Pancreas (tissue), 10 donors: ENCODE results near the gene ADAMTS14. TPM values are rescaled to one million over a fixed set of nuclear protein-coding genes. Genes with fewer than 3 reads are reported as not detected.

Source experiments
- ATAC-seq, 4 donors: fragments of 200-7000 bp; cut with Tn5 transposase; one replicate each; pipeline versions ENCODE4 v1.8.0 to v1.9.1; 2020; ENCODE audit warnings: mild to moderate bottlenecking in 4 of 4, moderate library complexity in 4 of 4
- DNase-seq, 6 donors: peaks; one replicate each; pipeline ENCODE4 v3.0.0-alpha.2; 2020
- FAIRE-seq: peaks from 2 replicates; lab custom pipeline; 2012; peaks lifted over from hg19 to GRCh38; lab: Jason Lieb, UNC
- H3K27ac ChIP-seq, 4 donors: fragments of 200-600 bp; sonication (generic); 1 replicate in 3 of 4; 2 replicates in 1 of 4; pipeline versions ENCODE4 v1.5.0 to v1.8.0; 2020
- H3K27me3 ChIP-seq, 4 donors: fragments of 200-600 bp; one replicate each; pipeline ENCODE4 v1.8.0; 2021
- H3K36me3 ChIP-seq, 3 donors: fragments of 200-600 bp; sonication (generic) in 1 of 3; one replicate each; pipeline versions ENCODE4 v1.5.0 to v1.8.0; 2020 to 2021
- H3K4me1 ChIP-seq, 3 donors: fragments of 200-600 bp; one replicate each; pipeline ENCODE4 v1.8.0; 2021
- H3K4me3 ChIP-seq, 4 donors: fragments of 200-600 bp; sonication (generic) in 2 of 4; one replicate each; pipeline versions ENCODE4 v1.5.0 to v1.8.0; 2020 to 2021
- H3K9me3 ChIP-seq, 4 donors: fragments of 200-600 bp; one replicate each; pipeline ENCODE4 v1.8.0; 2021
- WGBS, 2 donors: extraction: QIAGEN DNeasy Blood & Tissue Kit; methylation state at CpG; one replicate each; pipeline ENCODE4 v1.1.7; 2013; 5-methylcytosine and 5-hydroxymethylcytosine counted together
- intact Hi-C, 3 donors: fragments of 100-400 bp; cut with DNase I; formaldehyde crosslinking; loops; one replicate each; pipeline versions ENCODE4 v1.11.1 to v1.14.2; 2022
- polyA plus RNA-seq, 2 donors: library from polyadenylated mRNA; stranded (reverse); fragments of 200-250 nt; gene quantifications; one replicate each; pipeline ENCODE4 v1.2.3, GENCODE V29; 2013
- total RNA-seq, 6 donors: library from RNA; stranded (reverse); fragmentation: NEBNext Ultra II Directional in 4 of 6; extraction: Animal tissue kit (Norgen Biotek cat#: 25700) in 4 of 6; gene quantifications; one replicate each; pipeline versions ENCODE4 v1.2.1 to v1.2.4, GENCODE V29; 2021 to 2023
- TF ChIP-seq, protein P1 (sequence below), 4 donors: fragments of 200-600 bp; sonication (generic) in 3 of 4; IDR thresholded peaks; one replicate each; pipeline versions ENCODE4 v1.5.0 to v1.8.0; 2021; ENCODE audit warnings: antibody characterized with exemption in 4 of 4
- donor health status: healthy with polysubstance abuse.
- donor health status: DM: no; HTN: no; CAD: no; lungs with moderate emphysema.
- donor health status: DM: no; HTN: no; CAD: no.
- donor health status: control.
- donor health status: control.
- donor health status: Bipolar disorder and iron deficiency.
- donor health status: DM: yes; HTN: yes; CAD: no.
- donor health status: DM: no; HTN: no; CAD: no.
- donor health status: DM: no; HTN: no; CAD: no.
- donor health status: DM: yes; HTN: yes; CAD: no.

ADAMTS14 gene
- total and polyA plus RNA-seq, 8 donors = 0.06 to 2.2 (median 0.23) TPM; not detected in 2

GRCh38 chr10:70782086-70782745, 109.9 kb downstream of the ADAMTS14 start:
- no peak overlapping the region for H3K4me3 ChIP-seq
- ATAC-seq (no peak), FAIRE-seq (no peak), DNase-seq (no peak)
- TF ChIP-seq, protein P1, sequence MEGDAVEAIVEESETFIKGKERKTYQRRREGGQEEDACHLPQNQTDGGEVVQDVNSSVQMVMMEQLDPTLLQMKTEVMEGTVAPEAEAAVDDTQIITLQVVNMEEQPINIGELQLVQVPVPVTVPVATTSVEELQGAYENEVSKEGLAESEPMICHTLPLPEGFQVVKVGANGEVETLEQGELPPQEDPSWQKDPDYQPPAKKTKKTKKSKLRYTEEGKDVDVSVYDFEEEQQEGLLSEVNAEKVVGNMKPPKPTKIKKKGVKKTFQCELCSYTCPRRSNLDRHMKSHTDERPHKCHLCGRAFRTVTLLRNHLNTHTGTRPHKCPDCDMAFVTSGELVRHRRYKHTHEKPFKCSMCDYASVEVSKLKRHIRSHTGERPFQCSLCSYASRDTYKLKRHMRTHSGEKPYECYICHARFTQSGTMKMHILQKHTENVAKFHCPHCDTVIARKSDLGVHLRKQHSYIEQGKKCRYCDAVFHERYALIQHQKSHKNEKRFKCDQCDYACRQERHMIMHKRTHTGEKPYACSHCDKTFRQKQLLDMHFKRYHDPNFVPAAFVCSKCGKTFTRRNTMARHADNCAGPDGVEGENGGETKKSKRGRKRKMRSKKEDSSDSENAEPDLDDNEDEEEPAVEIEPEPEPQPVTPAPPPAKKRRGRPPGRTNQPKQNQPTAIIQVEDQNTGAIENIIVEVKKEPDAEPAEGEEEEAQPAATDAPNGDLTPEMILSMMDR (IDR thresholded peaks at IDR 0.05) = no peak
- H3K36me3 ChIP-seq = no peaks in the 10 kb centered on the region
- no peak overlapping the region for H3K27ac ChIP-seq
- no peaks in the 10 kb centered on the region for H3K27me3 ChIP-seq
- no peaks in the 10 kb centered on the region for H3K4me1 ChIP-seq
- intact Hi-C loops = no loop called here
- 71 to 74% methylated on average over 4 of the region's 4 CpGs for WGBS, 2 donors
- H3K9me3 ChIP-seq = no peaks in the 10 kb centered on the region

DNA sequence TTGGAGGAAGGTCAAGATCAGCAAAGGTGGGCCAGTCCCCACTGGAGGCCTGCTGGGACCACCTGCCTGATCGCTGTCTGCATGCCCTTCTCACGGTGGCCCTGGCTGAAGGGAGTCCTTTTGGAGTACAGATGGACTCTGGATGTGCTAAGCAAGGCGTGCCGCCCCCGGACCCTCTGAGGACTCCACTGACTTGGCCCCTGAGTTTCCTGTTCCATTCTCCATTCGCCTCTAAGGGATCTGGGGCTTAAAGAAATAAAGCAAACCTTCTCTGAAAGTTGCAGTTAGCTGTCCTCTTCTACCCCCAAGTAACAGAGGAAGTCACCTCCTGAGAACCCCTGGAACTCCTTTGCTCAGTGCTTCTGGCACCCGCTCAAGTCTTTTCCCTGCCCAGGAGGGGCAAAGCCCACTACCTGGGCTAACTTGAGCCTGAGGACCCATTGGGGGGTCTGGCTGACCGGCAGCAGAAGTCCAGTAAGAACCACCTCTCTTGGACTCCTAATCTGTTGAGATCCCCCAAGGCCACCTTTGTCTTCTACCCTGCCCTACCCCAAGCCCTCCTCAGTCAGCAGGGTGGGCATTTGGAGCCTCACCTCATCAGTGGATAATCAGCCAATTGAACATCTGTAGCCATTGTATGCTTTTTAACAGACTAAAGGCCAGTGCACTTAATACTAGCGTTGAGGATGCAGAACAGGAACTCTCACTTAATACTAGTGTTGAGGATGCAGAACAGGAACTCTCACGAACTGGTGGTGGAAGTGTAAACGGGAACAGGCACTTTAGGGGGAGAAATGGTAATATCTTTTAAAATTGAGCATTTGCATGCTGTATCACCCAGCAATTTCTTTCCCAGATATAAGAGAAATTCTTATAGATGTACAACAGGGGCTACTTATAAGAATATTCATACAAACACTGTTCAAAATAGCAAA, 110.7 kb downstream of the ADAMTS14 start:
- H3K27ac ChIP-seq = no peak overlapping the region
- DNase-seq = no peak
- FAIRE-seq = no peak
- H3K4me3 ChIP-seq = no peak overlapping the region
- intact Hi-C loops = no loop called here
- TF ChIP-seq, protein P1 (IDR thresholded peaks at IDR 0.05) = no peak
- peak in 1 of 4 donors; percentile 27 for ATAC-seq
- no peaks in the 10 kb centered on the region for H3K9me3 ChIP-seq
- no peaks in the 10 kb centered on the region for H3K4me1 ChIP-seq
- H3K27me3 ChIP-seq = no peaks in the 10 kb centered on the region
- H3K36me3 ChIP-seq = no peaks in the 10 kb centered on the region
- 71 to 77% methylated on average over 11 of the region's 11 CpGs for WGBS, 2 donors

DNA sequence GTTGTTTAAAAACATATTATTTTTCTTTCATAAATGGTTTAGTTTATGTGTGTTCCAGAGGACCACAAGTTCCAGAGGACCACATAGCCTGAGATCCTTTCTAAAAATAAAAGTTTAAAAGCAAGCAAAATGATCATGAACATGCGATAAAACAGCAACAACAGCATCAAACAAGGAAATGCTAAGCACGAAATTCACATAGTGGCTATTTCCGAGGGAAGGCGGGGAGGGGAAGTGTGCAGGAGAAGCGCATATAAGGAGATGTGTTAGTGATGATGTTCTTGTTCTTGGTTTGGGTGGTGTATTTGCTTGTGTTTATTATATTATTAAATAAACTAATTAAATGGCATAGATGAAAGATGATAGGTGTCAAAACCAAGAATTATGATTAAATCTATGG, 111.7 kb downstream of the ADAMTS14 start:
- intact Hi-C loops = no loop called here
- H3K9me3 ChIP-seq = no peaks in the 10 kb centered on the region
- peak; percentile 53 for FAIRE-seq
- no peaks in the 10 kb centered on the region for H3K27me3 ChIP-seq
- WGBS, 2 donors = 74 to 80% methylated on average over 5 of the region's 5 CpGs
- no peak overlapping the region for H3K27ac ChIP-seq
- TF ChIP-seq, protein P1 (IDR thresholded peaks at IDR 0.05) = no peak
- H3K4me1 ChIP-seq = no peaks in the 10 kb centered on the region
- DNase-seq = no peak
- H3K36me3 ChIP-seq = no peaks in the 10 kb centered on the region
- no peak overlapping the region for H3K4me3 ChIP-seq
- no peak for ATAC-seq

DNA sequence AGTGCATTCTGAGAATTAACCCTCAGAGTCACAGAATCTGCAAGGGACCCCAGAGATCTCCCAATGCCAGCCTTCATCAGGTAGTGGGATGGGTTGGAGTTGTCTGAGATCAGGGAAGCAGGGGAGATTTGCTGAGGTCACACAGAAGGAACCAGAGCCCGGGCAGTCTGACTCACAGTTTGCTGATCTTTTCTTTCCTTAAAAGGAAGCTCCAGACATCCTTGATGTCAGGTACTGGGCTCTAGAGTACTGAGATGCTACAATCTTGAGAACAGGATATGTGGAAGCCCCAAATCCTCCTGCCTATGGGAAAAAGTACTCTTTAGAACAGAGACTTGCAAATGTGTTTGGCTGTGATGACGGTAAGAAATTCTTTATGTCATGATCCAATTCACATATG, 112.2 kb downstream of the ADAMTS14 start:
- intact Hi-C loops = no loop called here
- Histone ChIP-seq H3K27me3 (no peaks in the 10 kb centered on the region), H3K36me3 (no peaks in the 10 kb centered on the region), H3K4me1 (no peaks in the 10 kb centered on the region), H3K9me3 (no peaks in the 10 kb centered on the region), H3K27ac (no peak overlapping the region), H3K4me3 (no peak overlapping the region)
- FAIRE-seq (no peak), DNase-seq (no peak), ATAC-seq (no peak)
- 62 to 71% methylated on average over 2 of the region's 2 CpGs for WGBS, 2 donors
- TF ChIP-seq, protein P1 (IDR thresholded peaks at IDR 0.05) = no peak
